Stimulated activated CD8-positive, alpha-beta memory T cell treated with anti-CD3 and anti-CD28 coated beads, Interleukin-15, amount 100 ng/mL, for 4 hours (primary cell): ENCODE results near the gene IRF8.
"Not testable (repeated sequence)": the region's sequence is repeated elsewhere in the genome, so short reads cannot be mapped to it uniquely, and the experiment has no call there.

Experiments
- DNase-seq, 2 donors: peaks; one replicate each; pipeline ENCODE4 v3.0.0-alpha.2; 2020; ENCODE audit warnings: low read depth in 2 of 2

The IRF8 gene, protein sequence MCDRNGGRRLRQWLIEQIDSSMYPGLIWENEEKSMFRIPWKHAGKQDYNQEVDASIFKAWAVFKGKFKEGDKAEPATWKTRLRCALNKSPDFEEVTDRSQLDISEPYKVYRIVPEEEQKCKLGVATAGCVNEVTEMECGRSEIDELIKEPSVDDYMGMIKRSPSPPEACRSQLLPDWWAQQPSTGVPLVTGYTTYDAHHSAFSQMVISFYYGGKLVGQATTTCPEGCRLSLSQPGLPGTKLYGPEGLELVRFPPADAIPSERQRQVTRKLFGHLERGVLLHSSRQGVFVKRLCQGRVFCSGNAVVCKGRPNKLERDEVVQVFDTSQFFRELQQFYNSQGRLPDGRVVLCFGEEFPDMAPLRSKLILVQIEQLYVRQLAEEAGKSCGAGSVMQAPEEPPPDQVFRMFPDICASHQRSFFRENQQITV

DNA sequence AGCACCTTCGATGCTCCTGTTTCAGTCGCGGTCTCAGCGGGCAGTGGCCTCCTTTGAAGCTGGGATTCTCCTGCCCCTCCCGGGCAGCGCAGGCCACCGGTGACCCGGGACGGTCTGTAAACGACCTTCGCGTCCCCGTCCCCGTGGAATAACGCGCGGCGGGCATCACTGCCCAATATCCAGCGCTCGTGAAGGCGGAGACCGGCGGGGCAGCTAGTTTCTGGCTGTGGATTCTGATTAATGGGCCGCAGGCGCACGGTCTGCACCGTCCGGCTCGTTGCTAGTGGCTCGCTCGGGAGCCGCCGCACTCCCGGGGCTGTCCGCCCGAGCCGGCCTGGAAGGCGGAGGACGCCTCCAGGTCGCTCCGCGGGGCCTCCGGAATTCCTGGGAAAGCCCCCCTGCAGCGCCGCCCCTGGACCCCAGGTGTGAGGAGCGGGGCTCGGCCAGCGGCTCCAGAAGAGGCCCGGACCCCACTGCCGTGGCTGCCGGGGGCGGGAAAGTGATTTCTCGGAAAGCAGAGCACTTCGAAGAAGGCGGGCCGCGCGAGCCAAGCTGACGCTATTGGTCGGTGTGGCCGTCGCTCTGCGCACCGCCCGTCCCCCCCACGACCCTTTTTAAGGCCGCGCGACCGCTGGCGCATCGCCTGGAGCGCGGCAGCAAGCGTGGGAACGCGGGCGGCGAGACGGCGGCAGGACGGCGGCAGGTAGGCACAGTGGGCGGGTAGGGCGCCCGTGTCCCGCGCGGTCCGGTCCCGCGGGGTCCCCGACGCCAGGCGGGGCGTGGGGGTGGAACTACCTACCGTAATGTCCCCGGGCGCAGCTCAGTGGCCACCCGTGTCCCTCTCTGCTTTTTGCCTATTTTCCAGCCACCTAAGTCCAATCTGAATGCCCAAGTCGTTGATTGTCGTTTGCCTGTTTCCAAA is at the start of gene IRF8:
Gene IRF8, plus strand, starts transcription at position 642 of the 922 bp plus-strand sequence. CDS start 3,854 bp downstream, outside the sequence.
- DNase-seq = peak; percentile 64 to 76

DNA sequence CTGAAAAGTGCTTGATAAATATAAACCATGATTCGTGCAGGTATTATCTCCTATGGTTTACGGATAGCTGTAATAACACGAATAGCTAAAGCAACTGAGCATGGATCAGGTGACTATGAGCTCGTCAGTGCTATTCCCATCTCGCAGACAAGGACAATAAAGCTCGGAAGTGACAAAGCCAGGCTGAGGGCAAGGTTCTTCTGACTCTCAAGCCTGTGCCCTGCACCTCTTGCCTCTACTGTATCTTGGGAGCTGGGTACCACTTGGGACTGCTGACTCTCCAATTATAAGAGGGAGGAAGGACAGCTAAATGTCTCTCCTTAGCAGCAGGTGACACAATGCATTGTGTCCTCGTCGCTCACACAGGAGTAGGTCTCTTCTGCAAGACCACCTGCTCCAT is 49.6 kb upstream of the IRF8 start:
- no peak for DNase-seq

DNA sequence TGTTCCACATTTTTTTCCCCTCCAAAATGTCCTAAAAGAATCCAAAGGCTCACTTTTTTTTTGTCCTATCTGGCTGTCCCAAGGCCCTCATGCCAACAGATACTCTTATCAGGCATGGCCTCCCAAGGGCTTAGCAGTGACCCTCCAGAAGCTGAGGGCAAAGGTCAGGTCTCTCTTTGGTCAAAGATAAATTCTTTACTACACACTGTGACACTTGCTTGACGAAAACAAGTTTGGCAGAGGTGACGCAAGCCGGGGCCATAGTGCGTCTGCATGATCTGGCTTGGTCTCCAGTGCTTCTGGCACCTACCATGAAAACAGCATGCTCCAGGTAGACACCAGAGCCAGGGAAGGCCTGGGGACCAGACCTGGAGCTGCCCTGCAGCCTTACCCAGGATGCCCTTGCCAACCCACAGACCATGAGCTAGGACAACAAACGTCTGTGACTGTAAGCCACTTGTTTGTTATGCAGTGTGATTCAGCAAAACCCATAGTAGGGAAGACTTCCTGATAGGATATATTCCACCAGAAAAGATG is 48.5 kb upstream of the IRF8 start:
- DNase-seq = no peak

DNA sequence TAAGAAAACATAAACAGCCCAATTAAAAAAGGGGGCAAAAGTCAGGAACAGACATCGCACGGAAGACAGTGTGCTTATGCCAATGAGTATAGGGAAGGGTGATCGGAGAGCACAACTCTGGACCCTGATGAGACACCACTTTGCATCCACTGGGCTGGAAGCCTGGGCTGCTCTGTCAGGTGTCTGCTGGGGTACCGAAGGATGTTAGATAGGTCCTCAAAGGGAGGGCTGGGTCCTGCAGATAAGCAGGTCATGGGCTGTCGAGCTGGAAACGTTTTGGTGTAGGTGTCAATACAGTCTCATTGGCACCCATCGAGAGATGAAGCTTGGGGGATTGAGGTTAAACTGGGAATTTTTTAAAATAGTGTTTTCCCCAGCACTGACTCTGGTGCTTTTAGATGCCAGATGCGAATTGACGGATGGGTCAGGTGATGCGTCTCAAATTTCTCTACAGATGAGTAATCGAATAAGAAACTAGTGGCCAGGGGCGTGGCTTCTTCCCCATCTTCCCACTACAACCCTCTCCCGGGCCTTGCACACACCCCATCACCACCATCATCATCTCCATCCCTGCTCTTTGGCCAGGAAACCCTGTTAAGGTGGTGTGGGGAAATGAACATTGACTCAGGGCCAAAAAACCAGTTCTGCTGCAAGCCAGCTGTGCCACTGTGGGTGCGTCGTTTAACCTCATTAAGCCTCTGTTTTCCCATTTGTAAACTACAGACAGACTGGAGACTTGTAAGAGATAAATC is 47.8 kb upstream of the IRF8 start:
- no peak for DNase-seq

DNA sequence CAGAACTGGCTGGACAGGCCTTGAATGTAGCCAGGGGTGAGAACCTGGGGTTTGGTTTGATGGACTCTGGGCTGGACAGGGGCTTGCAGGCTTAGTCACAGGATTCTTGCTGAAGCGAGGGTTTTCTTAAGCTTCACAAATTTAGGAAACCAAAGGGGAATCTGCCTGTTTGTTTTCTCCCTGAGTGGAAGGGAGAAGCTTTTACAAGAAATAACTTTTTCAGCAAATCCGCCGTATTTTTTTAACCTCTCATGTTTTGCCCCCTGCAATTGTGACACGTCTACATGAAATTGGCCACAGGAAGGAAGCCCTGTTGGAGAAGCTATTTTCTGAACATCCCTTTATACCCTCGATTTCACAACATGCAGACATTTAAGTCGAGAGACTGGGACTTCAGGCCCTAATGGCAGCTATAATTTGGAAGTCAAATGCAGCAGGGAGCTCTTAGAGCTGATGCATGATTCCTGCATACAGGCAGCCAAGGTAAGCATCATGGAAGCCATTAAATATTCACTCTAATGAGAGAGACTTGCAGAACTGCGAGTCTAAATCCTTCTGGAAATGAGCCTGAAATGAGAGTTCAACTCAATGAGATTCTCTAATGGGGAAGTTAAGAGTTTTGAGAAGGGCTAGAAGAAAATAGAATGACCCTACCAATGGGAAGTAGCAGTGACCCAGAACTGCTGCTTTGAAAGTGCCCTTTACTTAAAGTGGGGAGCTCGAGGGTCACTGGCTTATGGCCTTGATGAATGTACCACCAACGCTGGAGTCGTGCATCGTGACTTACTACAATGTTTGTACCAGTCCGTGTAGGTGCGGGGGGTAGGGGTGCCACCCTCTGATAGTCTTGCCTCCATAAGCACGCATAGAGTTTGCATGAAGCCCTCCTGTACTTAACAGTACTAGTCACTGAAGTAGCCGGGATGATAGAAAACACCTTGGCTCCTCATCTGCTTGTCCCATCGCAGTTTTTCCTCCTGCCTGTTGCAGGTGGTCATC is 45.1 kb upstream of the IRF8 start:
- no peak for DNase-seq

DNA sequence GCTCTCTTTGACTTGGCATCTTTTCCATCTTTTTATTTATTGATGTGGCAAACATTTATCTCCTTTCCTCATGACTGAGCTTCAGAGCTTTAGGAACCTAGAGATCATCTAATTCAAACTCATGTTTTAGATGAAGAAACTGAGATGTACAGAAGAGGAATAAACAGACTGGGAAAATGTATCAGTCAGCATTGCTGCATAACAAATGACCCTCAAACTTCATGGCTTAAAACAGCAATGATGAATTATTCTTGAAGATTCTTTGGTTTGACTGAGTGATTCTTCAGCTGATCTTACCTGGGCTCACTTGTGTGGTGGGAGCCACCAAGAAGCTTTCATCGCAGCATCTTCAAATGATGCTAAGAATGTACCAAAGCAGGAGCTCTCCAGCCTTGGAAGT is 44.0 kb upstream of the IRF8 start:
- DNase-seq = no peak

DNA sequence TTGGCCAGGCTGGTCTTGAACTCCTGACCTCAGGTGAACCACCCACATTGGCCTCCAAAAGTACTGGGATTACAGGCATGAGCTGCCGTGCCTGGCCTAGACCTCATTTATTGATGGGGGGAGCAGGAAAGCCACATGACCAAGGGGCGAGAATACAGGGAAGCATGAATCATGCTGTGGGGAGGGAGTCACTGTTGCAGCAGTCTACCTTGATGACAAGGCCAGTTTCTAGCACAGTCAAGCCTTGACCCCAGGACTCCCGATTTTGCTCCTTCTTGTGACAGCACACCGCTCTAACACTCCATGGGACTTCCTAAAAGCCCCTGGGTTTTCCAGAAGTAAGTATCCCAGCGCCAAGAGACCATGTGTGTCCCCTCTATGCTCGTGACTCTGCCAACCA is 42.9 kb upstream of the IRF8 start:
- DNase-seq = no peak

DNA sequence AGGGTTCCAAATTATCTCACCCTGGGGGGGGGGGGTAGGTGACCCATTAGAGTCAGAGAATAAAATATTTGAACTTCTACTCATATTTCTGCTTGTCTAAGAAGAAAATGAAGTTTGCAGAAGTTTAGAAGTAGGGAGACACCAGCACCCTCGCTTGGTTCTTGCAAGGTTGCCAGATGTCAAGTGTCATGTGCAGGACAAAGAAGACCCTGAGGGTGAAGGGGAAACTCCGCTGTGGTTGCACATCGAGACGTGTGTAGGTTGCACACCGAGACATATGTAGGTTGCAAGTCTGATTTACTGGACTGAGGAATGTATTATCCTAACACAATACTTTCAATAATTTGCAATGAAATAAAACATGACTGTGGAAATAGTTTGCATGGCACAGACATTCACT is 42.4 kb upstream of the IRF8 start:
- DNase-seq = no peak

DNA sequence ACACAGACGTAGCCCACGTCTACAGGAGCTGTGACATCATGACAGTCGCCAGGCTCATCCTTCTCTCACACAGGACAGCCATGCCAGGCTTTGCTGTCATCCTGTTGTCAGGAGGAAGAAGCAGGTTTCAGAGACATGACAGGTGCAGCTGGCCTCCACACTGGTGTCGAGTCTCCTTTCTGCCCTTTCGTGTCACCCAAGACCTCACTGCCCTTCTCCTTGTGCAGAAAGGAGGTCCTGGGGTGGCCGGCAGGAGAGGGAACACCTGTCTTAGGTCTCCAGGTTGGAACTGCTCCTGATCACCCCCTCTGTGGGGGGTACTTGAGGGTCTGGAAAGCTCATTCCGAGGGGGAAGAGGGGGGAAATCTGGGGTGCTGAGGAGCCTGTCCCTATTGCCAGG is 41.6 kb upstream of the IRF8 start:
- DNase-seq = no peak

DNA sequence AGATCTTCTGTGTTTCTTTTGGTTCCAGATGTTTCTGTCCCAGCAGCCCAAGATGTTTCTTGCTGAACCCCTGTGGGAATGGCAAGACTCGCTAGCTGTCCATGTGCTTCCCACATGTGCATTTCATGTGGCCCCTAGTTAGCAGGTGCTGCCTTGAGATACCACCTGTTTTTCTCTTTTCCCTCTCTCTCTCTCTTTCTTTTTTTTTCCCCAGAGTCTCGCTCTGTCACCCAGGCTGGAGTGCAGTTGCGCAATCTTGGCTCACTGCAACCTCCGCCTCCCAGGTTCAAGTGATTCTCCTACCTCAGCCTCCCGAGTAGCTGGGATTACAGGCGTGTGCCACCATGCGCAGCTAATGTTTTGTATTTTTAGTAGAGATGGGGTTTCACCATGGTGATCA is 40.4 kb upstream of the IRF8 start:
- not testable (repeated sequence) for DNase-seq

DNA sequence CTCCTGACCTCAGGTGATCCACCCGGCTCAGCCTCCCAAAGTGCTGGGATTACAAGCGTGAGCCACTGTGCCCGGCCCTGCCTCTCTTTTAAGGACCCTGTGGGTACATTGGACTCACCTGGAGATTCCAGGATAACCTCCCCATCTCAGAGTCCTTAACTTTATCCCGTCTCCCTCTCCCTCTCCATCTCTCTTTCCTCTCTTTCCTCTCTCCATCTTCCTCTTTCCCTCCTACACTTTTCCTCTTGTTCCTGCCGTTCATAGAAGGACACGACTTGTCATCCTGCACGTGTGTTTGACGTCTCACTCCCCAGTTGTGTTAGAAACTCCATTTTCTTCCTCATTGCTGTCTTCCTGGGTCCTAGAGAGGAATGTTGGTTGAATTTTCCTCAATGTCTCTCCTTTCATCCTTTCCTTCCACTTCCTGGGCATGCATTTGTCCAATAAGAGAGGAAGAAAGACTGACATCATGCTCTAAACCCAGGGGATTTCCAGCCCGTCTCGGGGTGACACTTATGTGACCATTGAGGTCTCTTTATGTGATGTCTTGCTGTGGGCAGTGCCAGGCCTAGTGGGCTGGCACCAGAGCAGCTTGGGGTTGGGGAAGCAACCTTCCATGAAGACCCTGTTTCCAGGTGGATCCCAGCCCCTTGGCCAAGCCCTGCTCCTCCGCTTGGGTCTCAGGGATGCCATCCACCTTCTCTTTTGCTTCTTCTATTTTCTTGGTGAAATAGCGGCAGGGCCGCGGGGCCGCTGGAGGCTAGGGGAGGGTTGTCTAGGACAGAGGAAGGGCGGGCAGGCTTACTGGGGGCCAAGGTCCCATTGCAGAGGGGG is 39.8 kb upstream of the IRF8 start:
- DNase-seq = no peak

DNA sequence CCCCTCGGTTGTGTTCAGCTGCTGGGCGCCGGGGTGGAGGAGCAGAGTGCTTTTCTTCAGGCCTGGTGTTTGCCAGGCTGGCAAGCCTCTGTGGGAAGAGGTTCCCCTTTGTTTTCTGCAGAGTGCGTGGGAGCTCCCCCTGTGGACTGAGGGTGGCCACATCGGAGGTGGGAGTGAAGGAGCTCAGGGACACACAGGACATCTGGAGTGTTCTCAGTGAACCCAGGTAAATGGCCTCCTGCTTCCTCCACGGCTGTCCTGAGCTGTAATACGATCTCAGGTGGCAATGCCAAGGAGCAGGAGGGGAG is 39.2 kb upstream of the IRF8 start:
- no peak for DNase-seq

DNA sequence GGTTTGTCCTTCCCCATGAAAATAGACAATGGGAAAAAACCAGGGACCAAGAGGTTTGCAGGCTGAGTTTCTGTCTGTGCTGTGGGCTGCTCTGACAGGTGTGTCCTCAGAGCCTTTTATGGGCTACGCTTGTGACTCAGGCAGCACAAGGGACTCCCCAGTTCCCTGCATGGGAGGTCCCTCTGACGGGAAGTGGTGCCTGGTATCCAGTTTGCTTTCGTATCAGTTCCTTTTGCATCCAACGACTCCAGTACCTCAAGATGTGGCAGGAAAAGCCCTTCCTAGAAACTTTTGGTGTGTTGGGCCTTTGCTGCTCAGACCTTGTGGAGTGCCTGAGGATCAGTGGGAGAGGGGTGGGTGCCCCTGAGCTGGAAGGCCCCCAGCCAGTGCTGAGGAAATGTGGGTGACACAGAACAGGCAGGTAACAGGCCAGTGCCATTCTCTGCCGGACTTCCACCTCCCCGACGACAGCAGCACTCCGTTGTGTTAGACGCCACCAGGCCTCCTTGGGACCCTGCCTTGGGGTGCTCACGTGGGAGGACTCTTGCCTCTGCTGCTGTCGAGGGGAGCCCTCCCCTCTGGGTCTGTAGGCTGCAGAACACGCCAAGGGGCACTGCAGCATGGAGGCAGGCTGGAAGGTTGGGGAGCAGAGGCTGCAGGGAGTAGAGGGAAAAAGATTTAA is 38.4 kb upstream of the IRF8 start:
- no peak for DNase-seq

DNA sequence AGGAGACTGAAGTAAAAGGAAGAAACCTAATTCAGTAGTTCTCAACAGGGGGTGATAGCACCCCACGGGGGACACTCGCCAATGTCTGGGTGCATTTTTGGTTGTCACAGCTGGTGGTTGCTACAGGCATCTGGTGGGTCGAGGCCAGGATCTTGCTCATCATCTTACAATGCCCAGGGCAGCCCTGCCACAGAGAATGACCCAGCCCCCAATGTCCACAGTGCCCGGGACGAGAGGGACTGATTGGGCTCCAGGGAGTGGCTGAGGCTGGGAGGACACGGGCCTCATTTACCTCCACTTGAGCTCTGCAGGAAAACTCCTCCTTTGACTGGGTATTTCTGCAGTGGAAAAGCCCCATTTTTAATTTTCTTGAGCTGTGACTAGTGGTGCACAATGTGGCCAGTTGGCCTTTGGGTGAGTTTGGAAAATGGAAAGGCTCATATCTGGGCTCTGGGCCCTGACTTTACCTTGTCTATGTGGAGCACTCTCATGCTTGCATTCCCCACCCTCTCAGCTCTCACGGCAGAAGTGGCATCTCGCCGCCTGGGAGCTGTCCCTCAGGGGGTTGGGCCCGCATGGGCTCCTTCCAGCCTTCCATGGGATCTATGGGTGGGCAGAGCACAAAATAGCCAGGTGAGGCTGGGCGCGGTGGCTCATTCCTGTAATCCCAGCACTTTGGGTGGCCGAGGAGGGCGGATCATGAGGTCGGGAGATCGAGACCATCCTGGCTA is 37.7 kb upstream of the IRF8 start:
- no peak for DNase-seq

DNA sequence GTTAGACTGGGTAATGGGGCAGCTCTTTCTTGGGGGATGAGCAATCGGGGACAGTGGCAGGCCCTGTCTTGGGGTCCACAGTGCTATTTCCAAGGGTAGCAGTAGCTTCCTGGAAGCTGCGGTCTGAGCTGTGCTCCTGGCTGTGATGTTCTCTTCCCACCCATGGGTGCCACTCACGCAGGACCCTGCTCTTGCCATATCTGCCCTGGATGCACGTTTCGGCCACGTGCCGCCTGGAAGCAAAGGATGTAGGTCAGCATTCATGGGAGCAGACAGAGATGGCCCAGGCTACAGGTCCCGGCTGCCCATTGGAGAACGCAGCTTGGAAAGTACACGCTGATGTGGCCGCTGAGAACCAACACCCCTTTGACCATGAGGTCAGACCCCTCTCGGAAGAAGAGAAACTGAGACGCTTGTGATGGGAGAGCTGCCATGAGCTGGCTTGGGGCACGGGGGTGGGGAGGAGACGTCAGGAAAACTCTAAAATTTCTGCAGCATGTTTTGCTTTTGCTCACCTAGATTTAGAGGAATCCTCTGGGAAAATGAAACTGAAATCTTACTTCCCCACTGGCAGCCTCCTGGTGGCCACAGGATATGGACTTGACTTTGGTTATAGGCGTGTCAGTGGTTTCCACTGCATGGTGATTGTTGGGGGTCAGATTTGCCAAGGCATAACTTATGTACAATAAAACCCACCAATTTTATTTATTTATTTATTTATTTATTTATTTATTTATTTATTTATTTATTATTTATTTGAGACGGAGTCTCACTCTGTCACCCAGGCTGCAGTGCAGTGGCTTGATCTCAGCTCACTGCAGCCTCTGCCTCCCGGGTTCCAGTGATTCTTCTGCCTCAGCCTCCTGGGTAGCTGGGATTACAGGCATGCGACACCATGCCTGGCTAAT is 36.2 kb upstream of the IRF8 start:
- DNase-seq = no peak

DNA sequence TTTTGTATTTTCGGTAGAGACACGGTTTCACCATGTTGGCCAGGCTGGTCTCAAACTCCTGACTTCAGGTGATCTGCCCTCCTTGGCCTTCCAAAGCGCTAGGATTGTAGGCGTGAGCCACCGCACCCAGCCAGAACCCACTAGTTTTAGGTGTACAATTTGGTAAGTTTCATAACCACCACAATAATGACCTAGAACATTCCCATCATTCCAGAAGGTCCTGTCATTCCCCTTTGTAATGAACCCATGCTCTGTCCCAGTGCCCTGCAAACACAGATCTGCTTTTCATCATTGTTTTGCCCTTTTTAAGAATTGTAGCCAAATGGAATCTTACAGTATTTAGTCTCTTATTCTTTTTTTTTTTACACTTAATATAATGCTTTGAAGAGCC is 35.6 kb upstream of the IRF8 start:
- no peak for DNase-seq

DNA sequence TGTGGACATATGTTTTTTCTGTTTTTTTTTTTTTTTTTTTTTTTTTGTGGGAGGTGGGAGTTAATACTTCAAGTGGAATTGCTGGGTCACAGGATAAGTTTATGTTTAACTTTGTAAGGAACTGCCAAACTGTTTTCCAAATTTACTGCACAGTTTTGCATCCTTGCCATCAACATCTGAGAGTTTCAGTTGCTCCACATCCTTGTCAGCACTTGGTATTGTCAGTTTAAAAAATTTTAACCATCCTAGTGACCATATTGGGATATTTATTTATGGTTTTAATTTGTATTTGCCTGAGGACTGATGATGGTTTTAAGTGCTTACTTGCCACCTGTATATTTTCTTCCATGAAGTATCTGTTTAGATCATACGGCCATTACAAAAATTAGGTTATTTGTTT is 34.0 kb upstream of the IRF8 start:
- no peak for DNase-seq

DNA sequence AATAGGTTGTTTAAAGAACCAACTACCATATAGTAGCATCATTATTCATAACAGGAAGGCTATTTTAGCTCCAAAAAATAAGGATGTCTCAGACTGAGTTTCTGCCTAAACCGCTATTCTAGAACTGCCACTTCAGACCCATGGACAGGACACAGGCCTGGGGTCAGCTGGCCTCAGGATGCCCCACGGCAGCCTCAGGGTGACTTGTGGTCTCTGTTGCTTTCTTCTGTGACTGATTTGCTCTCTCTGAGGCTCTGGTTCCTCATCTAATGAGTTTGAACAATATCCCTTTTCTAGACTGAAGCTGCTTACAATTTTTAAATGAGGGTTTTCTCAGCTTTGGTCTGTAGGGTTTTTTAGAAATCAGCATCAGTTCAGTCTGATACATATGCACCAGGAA is 31.8 kb upstream of the IRF8 start:
- DNase-seq = no peak
